GM12874 (cell line): ENCODE data around the gene SLC2A5.

Experiments used
- TF ChIP-seq, protein P1 (sequence below): IDR thresholded peaks from 2 replicates; pipeline ENCODE4 v1.5.1; 2011; ENCODE audit warnings: low read depth, mild to moderate bottlenecking, control low read depth, low read length, moderate library complexity; ENCODE audit not compliant: insufficient read depth

SLC2A5 gene

DNA sequence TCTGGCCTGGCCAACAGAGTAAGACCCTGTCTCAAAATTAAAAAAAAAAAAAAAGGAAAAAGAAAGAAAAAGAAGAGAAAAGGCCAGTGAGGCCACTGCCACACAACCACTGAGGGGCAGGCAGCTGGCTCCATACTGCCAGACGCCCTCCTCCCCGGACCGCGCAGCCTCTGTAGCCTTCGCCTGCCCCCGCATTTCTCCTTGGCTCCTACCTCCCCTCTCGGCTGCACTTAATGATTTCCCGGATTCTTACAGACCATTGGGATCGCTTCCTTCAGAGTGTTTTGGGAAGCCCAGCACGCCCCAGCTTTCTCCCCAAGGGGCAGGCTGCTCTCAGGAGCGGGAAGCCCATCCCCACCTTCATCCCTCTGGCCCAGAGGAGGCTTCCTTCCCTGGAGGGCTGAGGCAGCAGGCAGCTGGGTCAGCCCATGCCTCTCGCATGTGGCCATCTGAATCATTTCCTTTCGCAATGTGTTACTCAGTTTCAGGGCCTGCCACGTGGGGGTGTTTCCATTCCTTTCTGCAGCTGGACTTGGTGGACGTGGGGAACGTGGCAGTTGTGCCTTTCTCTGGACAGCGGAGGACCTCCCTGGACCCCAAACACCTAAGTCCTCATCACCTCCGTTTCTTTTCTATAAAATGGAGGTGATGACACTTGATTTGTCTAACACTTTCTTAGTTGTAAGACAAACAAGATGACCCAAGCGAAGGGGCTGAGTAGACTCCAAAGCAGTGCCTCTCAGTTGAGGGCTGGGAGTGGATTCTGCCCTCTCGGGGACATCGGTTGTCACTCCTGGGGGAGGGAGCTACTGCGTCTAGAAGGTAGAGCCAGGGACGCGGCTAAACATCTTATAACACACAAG, 2.3 kb downstream of the SLC2A5 start:
- TF ChIP-seq, protein P1, sequence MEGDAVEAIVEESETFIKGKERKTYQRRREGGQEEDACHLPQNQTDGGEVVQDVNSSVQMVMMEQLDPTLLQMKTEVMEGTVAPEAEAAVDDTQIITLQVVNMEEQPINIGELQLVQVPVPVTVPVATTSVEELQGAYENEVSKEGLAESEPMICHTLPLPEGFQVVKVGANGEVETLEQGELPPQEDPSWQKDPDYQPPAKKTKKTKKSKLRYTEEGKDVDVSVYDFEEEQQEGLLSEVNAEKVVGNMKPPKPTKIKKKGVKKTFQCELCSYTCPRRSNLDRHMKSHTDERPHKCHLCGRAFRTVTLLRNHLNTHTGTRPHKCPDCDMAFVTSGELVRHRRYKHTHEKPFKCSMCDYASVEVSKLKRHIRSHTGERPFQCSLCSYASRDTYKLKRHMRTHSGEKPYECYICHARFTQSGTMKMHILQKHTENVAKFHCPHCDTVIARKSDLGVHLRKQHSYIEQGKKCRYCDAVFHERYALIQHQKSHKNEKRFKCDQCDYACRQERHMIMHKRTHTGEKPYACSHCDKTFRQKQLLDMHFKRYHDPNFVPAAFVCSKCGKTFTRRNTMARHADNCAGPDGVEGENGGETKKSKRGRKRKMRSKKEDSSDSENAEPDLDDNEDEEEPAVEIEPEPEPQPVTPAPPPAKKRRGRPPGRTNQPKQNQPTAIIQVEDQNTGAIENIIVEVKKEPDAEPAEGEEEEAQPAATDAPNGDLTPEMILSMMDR = no peak

GRCh38 chr1:9065213-9065751, 4.2 kb downstream of the SLC2A5 start:
- TF ChIP-seq, protein P1 = no peak

DNA sequence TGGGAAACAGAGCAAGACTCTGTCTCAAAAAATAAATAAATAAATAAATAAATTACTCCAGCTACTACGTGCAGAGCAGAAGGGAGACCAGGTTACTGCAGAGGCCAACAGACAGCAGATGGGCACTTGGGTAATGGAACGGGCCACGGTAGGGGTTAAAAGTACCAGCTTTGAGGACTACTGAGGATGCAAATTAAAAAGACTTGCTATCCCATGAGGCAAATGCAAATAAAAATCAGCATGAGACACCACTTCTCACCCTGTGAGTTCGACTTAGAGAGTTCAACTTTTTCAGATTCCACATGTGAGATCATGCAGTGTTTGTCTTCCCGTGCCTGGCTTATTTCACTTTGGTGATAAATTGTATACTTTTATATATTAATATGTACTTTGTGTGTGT, 6.6 kb downstream of the SLC2A5 start:
- TF ChIP-seq, protein P1 = no peak

DNA sequence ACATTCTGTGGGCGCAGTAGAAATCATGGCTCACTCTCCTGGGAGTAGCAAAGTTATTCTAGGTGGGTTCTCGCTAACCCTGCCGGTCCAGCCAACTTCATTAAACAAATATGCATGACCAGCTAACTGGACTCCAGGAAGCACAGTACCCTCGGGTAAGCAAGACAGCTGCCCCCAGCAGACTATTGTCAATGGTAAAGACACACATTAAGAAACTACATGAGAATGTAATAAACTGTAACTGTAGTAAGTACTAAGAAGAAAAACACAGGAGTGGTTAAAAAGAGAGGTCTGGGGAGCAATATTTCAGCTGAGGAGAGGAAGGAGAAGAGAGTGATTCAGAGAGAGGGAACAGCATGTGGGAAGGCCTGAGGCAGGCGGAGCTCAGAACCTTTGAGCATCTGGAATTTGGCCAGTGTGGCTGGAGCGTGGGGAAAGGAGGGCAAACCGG, 7.4 kb downstream of the SLC2A5 start:
- TF ChIP-seq, protein P1 = no peak

DNA sequence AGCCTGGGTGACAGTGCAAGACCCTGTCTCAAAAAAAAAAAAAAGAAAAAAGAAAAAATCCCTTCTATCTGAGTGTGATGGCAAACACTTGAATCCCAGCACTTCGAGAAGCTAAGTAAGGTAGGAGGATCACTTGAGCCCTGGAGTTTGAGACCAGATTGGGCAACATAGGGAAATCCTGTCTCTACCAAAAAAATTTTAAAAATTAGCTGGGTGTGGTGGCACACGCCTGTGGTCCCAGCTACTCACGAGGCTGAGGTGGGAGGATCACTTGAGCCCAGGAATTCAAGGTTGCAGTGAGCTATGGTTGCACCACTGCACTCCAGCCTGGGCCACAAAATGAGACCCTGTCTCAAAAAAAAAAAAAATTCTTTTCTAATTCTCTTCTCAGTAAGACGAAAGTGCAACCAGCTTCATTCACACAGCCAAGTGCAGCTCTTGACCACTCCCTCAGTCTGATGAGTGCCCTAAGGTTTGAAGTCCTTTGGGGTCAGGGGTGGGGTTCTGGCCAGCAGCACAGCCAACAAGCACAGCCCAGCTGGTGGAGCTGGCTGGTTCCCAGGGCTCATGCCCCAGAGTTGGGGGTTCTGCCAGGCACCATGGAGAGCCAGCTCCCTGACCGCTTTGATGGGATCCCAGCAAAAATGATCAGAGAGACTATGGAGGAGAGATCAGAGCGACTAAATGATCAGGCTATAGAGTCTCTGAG, 8.0 kb downstream of the SLC2A5 start:
- TF ChIP-seq, protein P1 = no peak

DNA sequence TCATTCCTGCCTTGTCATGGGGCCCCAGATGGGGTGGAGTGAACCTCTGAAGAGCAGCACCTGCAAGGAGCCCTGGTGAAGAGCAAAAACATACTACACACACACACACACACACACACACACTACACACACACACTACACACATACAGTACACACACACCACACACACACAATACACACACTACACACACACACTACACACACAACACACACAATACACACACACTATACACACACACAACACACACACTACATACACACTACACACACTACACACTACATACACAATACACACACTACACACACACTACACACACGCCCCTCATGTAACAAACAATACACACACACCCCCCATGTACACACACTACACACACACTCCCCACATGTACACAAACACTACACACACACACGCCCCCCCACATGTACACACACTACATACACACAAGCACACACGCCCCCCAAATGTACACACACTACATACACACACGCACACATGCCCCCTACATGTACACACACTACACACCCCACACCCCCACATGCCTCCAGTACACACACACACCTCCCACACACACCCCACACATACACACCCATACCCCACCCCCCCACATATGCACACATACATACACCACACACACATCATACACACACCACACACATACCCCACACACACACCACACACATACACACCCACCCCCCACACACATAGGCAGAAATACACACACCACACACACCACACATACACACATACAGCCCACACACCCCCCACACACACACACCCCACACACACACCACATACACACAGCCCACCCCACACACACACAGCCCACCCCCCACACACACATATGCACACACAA, 9.3 kb downstream of the SLC2A5 start:
- TF ChIP-seq, protein P1 = no peak
